PC-3 (cell line): Measurements from ENCODE around the gene SNX17. TPM values are rescaled to one million over a fixed set of nuclear protein-coding genes. Genes with fewer than 3 reads are reported as not detected.
A peak's percentile ranks its signal among the peaks of the same experiment; 100 is the strongest.

ENCODE experiments used
- ATAC-seq: fragments of 200-7000 bp; cut with Tn5 transposase; 2 replicates; pipeline ENCODE4 v1.9.1; 2020; ENCODE audit warnings: mild to moderate bottlenecking, moderate library complexity
- Bru-seq: library from RNA; stranded (reverse); fragments of 400-500 nt; gene quantifications from one replicate; lab custom pipeline; 2021; lab: Mats Ljungman, UMichigan
- BruChase-seq, 2 experiments: library from RNA; stranded (reverse); fragments of 400-500 nt; gene quantifications; one replicate each; lab custom pipeline; 2021; lab: Mats Ljungman, UMichigan
- BruUV-seq: library from RNA; stranded (reverse); fragments of 400-500 nt; replicated peaks from 2 replicates; lab custom pipeline; 2021; lab: Mats Ljungman, UMichigan
- CTCF ChIA-PET: fragments of 300-600 bp; sonication (Branson Sonifier 250); formaldehyde crosslinking; loops from one replicate; lab custom pipeline; 2022; ENCODE audit warnings: antibody characterized with exemption; lab: Charles Lee
- POLR2A ChIA-PET: fragments of 300-600 bp; sonication (Branson Sonifier 250); formaldehyde crosslinking; loops from one replicate; lab custom pipeline; 2022; ENCODE audit warnings: antibody characterized with exemption; ENCODE audit not compliant: unreplicated experiment; lab: Charles Lee
- DNase-seq: peaks from one replicate; pipeline ENCODE4 v3.0.0-alpha.2; 2015
- H2AFZ ChIP-seq: fragments of 300-600 bp; sonication (generic); 2 replicates; pipeline ENCODE4 v1.6.0; 2016; ENCODE audit warnings: antibody characterized with exemption, low read length
- H3F3A ChIP-seq: fragments of 300-600 bp; sonication (generic); one replicate; pipeline ENCODE4 v1.6.0; 2017; ENCODE audit warnings: antibody characterized with exemption, low read length, control low read depth, mild to moderate bottlenecking; ENCODE audit not compliant: unreplicated experiment
- H3K27ac ChIP-seq: fragments of 300-600 bp; sonication (generic); 2 replicates; pipeline ENCODE4 v1.5.1; 2016; ENCODE audit warnings: mild to moderate bottlenecking, low read length
- H3K27me3 ChIP-seq: fragments of 300-600 bp; sonication (generic); 2 replicates; pipeline ENCODE4 v1.6.1; 2016; ENCODE audit warnings: low read length, mixed read lengths
- H3K36me3 ChIP-seq: fragments of 300-600 bp; sonication (generic); 2 replicates; pipeline ENCODE4 v1.6.1; 2016; ENCODE audit warnings: low read depth, mixed run types, low read length, mixed read lengths
- H3K4me1 ChIP-seq: fragments of 300-600 bp; sonication (generic); 2 replicates; pipeline ENCODE4 v1.5.1; 2016; ENCODE audit warnings: low read length; ENCODE audit not compliant: insufficient read depth
- H3K4me2 ChIP-seq: fragments of 300-600 bp; sonication (generic); 2 replicates; pipeline ENCODE4 v1.6.0; 2016; ENCODE audit warnings: low read length
- H3K4me3 ChIP-seq: fragments of 300-600 bp; sonication (generic); 2 replicates; pipeline ENCODE4 v1.5.1; 2016; ENCODE audit warnings: mild to moderate bottlenecking, low read length, mixed read lengths
- H3K79me2 ChIP-seq: fragments of 300-600 bp; sonication (generic); 2 replicates; pipeline ENCODE4 v1.6.1; 2017; ENCODE audit warnings: low read length, mixed read lengths
- H3K9ac ChIP-seq: fragments of 300-600 bp; sonication (generic); 2 replicates; pipeline ENCODE4 v1.6.0; 2016; ENCODE audit warnings: mild to moderate bottlenecking, low read length
- H3K9me2 ChIP-seq: fragments of 300-600 bp; sonication (generic); replicated peaks from 2 replicates; pipeline ENCODE4 v1.6.1; 2016; ENCODE audit warnings: mixed run types, low read length, mixed read lengths
- H3K9me3 ChIP-seq: fragments of 300-600 bp; sonication (generic); 2 replicates; pipeline ENCODE4 v1.6.1; 2016; ENCODE audit warnings: low read length, mixed read lengths
- H4K20me1 ChIP-seq: fragments of 300-600 bp; sonication (generic); 2 replicates; pipeline ENCODE4 v1.6.1; 2016; ENCODE audit warnings: low read length, mixed read lengths
- EZH2 ChIP-seq: fragments of 300-600 bp; sonication (generic); IDR thresholded peaks from one replicate; pipeline ENCODE4 v1.6.1; 2017; ENCODE audit warnings: antibody characterized with exemption, mild to moderate bottlenecking, low read length; ENCODE audit not compliant: unreplicated experiment
- EZH2phosphoT487 ChIP-seq: fragments of 300-600 bp; sonication (generic); IDR thresholded peaks from 2 replicates; pipeline ENCODE4 v1.6.1; 2018; ENCODE audit warnings: mild to moderate bottlenecking, antibody characterized with exemption, low read length, borderline replicate concordance
- intact Hi-C: fragments of 100-400 bp; cut with micrococcal nuclease; formaldehyde crosslinking; loops from 2 replicates; pipeline ENCODE4 v1.9.0; 2023
- long read RNA-seq: library from polyadenylated mRNA; unstranded; transcript quantifications from one replicate; pipeline ENCODE4 v2.0.0, GENCODE V29; 2021; ENCODE audit not compliant: unreplicated experiment
- total RNA-seq: library from RNA; depleted of rRNA; stranded (reverse); fragments of >200 nt; gene quantifications from 2 replicates; pipeline ENCODE4 v1.2.3, GENCODE V29; 2014; rRNA removed
- TF ChIP-seq, protein P1 (sequence below): fragments of 300-600 bp; sonication (generic); conservative IDR thresholded peaks from 2 replicates; pipeline ENCODE4 v1.5.1; 2017; ENCODE audit warnings: antibody characterized with exemption, low read depth, mild to moderate bottlenecking, low read length

The SNX17 gene, protein sequence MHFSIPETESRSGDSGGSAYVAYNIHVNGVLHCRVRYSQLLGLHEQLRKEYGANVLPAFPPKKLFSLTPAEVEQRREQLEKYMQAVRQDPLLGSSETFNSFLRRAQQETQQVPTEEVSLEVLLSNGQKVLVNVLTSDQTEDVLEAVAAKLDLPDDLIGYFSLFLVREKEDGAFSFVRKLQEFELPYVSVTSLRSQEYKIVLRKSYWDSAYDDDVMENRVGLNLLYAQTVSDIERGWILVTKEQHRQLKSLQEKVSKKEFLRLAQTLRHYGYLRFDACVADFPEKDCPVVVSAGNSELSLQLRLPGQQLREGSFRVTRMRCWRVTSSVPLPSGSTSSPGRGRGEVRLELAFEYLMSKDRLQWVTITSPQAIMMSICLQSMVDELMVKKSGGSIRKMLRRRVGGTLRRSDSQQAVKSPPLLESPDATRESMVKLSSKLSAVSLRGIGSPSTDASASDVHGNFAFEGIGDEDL
- total RNA-seq (99.6 and 110 TPM in 2 replicates), Bru-seq, nascent RNA (percentile 90 among the genes with signal in this experiment), BruChase-seq, experiment 1, labeled RNA remaining after a 6-hour chase (percentile 93 among the genes with signal in this experiment), BruChase-seq, experiment 2, labeled RNA remaining after a 2-hour chase (percentile 92 among the genes with signal in this experiment)
- long read RNA-seq, transcript SNX17-201 (15 exons, 2,044 nt) = major isoform, 480 of 576 reads
- long read RNA-seq, partial matches to known transcripts = 37 of 576 reads
- long read RNA-seq, other reads (novel, unspliced or antisense) = 52 of 576 reads

DNA sequence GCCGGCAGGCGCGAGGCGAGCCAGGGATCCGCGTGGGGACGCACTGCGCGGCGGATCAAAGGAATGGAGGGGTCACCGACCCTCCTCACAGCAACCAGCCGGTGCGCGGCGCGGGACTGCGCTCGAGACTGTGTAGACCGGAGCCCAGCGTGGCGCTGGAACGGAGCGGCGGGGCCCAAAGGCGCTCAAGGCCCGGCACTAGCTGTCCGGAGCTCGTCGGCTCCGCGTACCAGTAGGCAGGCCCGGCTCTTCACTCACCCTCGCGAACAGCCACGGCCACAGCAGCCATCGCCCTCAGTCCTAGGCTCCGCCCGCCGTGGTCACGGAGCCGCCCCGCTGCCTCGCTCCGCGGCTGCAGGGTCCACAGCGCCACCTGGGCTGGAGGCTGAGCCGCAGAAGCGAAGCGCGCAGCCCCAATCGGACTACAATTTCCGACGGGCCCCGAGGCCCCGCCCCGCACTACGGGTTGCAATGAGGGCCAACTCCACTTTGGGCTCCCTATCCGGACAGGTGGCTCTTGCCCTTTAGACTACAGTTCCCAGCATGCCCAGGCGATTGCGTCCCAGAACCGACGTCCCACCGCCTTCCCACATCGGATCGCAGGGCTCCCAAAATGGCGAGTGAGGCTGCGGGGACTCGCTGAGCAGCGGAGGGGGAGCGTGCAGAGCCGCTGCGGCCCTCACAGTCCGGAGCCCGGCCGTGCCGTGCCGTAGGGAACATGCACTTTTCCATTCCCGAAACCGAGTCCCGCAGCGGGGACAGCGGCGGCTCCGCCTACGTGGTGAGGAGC is at the start of gene SNX17, which contains the start of gene EIF2B4:
Gene SNX17, plus strand, starts transcription at position 591 of the 790 bp plus-strand sequence. Its CDS starts 128 bp downstream, at position 719.
Gene EIF2B4, minus strand, starts transcription at position 313 of the 790 bp plus-strand sequence. Its CDS starts 24 bp downstream, at position 289.
- peaks cover 48% of the 10 kb centered on the region for H3K79me2 ChIP-seq
- TF ChIP-seq EZH2phosphoT487 = no peak
- TF ChIP-seq EZH2 = no peak
- TF ChIP-seq, protein P1, sequence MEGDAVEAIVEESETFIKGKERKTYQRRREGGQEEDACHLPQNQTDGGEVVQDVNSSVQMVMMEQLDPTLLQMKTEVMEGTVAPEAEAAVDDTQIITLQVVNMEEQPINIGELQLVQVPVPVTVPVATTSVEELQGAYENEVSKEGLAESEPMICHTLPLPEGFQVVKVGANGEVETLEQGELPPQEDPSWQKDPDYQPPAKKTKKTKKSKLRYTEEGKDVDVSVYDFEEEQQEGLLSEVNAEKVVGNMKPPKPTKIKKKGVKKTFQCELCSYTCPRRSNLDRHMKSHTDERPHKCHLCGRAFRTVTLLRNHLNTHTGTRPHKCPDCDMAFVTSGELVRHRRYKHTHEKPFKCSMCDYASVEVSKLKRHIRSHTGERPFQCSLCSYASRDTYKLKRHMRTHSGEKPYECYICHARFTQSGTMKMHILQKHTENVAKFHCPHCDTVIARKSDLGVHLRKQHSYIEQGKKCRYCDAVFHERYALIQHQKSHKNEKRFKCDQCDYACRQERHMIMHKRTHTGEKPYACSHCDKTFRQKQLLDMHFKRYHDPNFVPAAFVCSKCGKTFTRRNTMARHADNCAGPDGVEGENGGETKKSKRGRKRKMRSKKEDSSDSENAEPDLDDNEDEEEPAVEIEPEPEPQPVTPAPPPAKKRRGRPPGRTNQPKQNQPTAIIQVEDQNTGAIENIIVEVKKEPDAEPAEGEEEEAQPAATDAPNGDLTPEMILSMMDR = peak; percentile 81
- no peaks in the 10 kb centered on the region for H3K9me3 ChIP-seq
- H3K4me2 ChIP-seq = peak within 1 kb of the TSS; percentile 98
- CTCF ChIA-PET = no interaction called here
- H3K4me1 ChIP-seq = peaks cover 35% of the 10 kb centered on the region
- peaks cover 27% of the 10 kb centered on the region for H3K36me3 ChIP-seq
- no peaks in the 10 kb centered on the region for H3K27me3 ChIP-seq
- no peaks in the 10 kb centered on the region for H4K20me1 ChIP-seq
- H3K27ac ChIP-seq = peak within 1 kb of the TSS; percentile 51
- no peaks in the 10 kb centered on the region for H3K9me2 ChIP-seq
- DNase-seq (peak; percentile 99), ATAC-seq (peak; percentile 92)
- intact Hi-C loops = loop anchor here (1.0 kb wide), 3 partner anchors 14 to 299 kb away; partner anchors contain the start of genes GTF3C2 and OST4
- H3K4me3 ChIP-seq = peak within 1 kb of the TSS; percentile 76
- H3K9ac ChIP-seq = peak within 1 kb of the TSS; percentile 93
- H3F3A ChIP-seq = no peaks in the 10 kb centered on the region
- BruUV-seq = no TSS peak
- peak within 1 kb of the TSS; percentile 90 for H2AFZ ChIP-seq
- POLR2A ChIA-PET = interaction anchor here (0.6 to 1.0 kb wide), 2 partner anchors 39 to 49 kb away, joined by 3 to 5 read pairs; partner anchors contain the start of gene PPM1G

DNA sequence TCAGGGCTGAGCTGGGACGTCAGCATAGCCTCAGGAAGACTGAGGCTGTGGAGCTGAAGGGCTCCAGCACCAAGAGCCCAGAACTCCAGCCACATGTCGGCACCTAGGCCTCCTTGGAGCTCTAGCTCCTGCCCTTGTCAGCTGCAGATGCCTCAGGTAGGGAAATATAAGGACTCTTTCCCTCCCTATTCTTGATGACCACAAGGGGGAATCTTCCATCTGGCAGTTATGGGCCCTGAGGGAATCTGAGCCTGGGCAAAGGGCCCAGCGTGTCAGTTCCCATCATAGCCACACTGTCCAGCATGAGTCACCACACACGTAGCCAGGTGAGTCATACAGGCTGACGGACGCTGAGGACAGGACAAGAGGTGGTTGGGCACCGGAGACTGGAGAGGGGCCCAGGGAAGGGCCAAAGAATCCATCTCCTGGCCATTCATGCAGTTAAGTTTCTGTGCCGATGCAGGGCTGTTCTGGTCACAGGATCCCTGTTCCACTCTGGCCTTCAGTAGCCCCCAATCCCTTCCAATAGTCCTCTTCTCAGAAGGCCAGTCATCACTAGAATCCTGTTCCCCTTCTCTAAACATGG is 49.4 kb upstream of the SNX17 start:
- CTCF ChIA-PET = no interaction called here
- no peak for TF ChIP-seq EZH2phosphoT487
- TF ChIP-seq, protein P1 = peak; percentile 70
- Histone ChIP-seq H3K27ac (peak overlapping the region; percentile 94), H3K36me3 (peaks cover 5% of the 10 kb centered on the region; the same call in 1 of the 2 replicates), H3K27me3 (no peaks in the 10 kb centered on the region), H3K9me2 (no peaks in the 10 kb centered on the region), H3K4me2 (peak overlapping the region; percentile 97), H3K4me1 (peaks cover 32% of the 10 kb centered on the region), H3F3A (peaks cover 4% of the 10 kb centered on the region), H3K79me2 (peaks cover 14% of the 10 kb centered on the region), H3K9me3 (no peaks in the 10 kb centered on the region), H3K4me3 (peak overlapping the region; percentile 81), H2AFZ (peak overlapping the region; percentile 16), H3K9ac (peak overlapping the region; percentile 97), H4K20me1 (no peaks in the 10 kb centered on the region)
- intact Hi-C loops = loop anchor here (1.0 kb wide), 2 partner anchors 35 to 49 kb away; partner anchors contain the start of genes EIF2B4, GTF3C2 and SNX17
- peak; percentile 99 for DNase-seq
- POLR2A ChIA-PET = interaction anchor here (0.5 to 0.6 kb wide), 2 partner anchors 49 to 86 kb away, joined by 3 to 4 read pairs; no protein-coding TSS in a partner anchor
- BruUV-seq = no TSS peak
- ATAC-seq = peak; percentile 86
